ENCODE data around the gene ERAL1.
"Not testable (repeated sequence)": the region's sequence is repeated elsewhere in the genome, so short reads cannot be mapped to it uniquely, and the experiment has no call there.

GRCh38 chr17:28903546-28903841 lies 48.7 kb downstream of the ERAL1 start:
- TF ChIP-seq CTCF (conservative IDR thresholded peaks at IDR 0.05); EZH2 (IDR thresholded peaks at IDR 0.05; ENCODE audit: low read depth): not testable (repeated sequence)
